RWPE2 (cell line): ENCODE data around the gene PLAAT3.

Experiments used
- ATAC-seq: fragments of 200-7000 bp; cut with Tn5 transposase; 3 replicates; pipeline ENCODE4 v1.9.1; 2021; ENCODE audit warnings: low read depth
- DNase-seq: peaks from one replicate; pipeline ENCODE4 v3.0.0-alpha.2; 2020; ENCODE audit warnings: low spot score
- H3K27ac ChIP-seq: fragments of 450-650 bp; 2 replicates; pipeline ENCODE4 v1.5.1; 2017; ENCODE audit warnings: mild to moderate bottlenecking; ENCODE audit not compliant: poor library complexity, severe bottlenecking
- H3K27me3 ChIP-seq: fragments of 250-450 bp; sonication (Bioruptor Pico); 2 replicates; pipeline ENCODE4 v1.5.1; 2021; ENCODE audit warnings: mild to moderate bottlenecking, moderate library complexity; ENCODE audit not compliant: insufficient read depth, poor library complexity, severe bottlenecking
- H3K36me3 ChIP-seq: fragments of 250-450 bp; sonication (Bioruptor Pico); 2 replicates; pipeline ENCODE4 v1.5.1; 2020; ENCODE audit warnings: low read depth, mild to moderate bottlenecking, moderate library complexity
- H3K4me1 ChIP-seq: fragments of 250-450 bp; sonication (Bioruptor Pico); 2 replicates; pipeline ENCODE4 v1.5.1; 2021; ENCODE audit warnings: mild to moderate bottlenecking, moderate library complexity; ENCODE audit not compliant: insufficient read depth, poor library complexity, severe bottlenecking
- H3K4me3 ChIP-seq: fragments of 250-450 bp; sonication (Bioruptor Pico); 2 replicates; pipeline ENCODE4 v1.5.1; 2021; ENCODE audit warnings: mild to moderate bottlenecking, moderate library complexity; ENCODE audit not compliant: severe bottlenecking
- H3K9me3 ChIP-seq: fragments of 250-450 bp; sonication (Bioruptor Pico); 2 replicates; pipeline ENCODE4 v1.5.1; 2021; ENCODE audit warnings: mild to moderate bottlenecking, moderate library complexity; ENCODE audit not compliant: severe bottlenecking
- TF ChIP-seq, protein P1 (sequence below): fragments of 450-650 bp; IDR thresholded peaks from one replicate; pipeline ENCODE4 v1.5.1; 2017; ENCODE audit warnings: mild to moderate bottlenecking, moderate library complexity; ENCODE audit not compliant: poor library complexity, severe bottlenecking

Gene PLAAT3

DNA sequence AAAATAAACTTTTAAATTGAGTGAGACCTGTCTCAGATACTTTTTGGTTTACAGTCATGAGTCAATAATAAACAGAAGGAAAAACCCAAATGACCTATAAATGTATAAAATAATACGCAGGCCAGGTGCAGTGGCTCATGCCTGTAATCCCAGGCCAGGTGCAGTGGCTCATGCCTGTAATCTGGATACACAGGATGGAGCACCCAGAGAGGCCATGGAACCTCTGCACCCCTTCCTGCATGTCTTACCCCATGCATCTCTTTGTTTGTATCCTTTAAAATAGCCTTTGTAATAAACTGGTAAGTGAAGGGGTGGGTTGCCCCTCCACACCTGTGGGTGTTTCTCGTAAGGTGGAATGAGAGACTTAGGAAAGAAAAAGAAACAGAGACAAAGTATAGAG, 86.6 kb downstream of the PLAAT3 start:
- no peak for ATAC-seq
- Histone ChIP-seq H3K27me3 (no peaks in the 10 kb centered on the region), H3K27ac (no peak overlapping the region), H3K36me3 (no peaks in the 10 kb centered on the region), H3K4me1 (no peaks in the 10 kb centered on the region), H3K9me3 (peaks cover 4% of the 10 kb centered on the region), H3K4me3 (no peak overlapping the region)
- TF ChIP-seq, protein P1, sequence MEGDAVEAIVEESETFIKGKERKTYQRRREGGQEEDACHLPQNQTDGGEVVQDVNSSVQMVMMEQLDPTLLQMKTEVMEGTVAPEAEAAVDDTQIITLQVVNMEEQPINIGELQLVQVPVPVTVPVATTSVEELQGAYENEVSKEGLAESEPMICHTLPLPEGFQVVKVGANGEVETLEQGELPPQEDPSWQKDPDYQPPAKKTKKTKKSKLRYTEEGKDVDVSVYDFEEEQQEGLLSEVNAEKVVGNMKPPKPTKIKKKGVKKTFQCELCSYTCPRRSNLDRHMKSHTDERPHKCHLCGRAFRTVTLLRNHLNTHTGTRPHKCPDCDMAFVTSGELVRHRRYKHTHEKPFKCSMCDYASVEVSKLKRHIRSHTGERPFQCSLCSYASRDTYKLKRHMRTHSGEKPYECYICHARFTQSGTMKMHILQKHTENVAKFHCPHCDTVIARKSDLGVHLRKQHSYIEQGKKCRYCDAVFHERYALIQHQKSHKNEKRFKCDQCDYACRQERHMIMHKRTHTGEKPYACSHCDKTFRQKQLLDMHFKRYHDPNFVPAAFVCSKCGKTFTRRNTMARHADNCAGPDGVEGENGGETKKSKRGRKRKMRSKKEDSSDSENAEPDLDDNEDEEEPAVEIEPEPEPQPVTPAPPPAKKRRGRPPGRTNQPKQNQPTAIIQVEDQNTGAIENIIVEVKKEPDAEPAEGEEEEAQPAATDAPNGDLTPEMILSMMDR: no peak
- no peak for DNase-seq
